GM23338 (cell line): ENCODE results near the gene NDE1. TPM values are rescaled to one million over a fixed set of nuclear protein-coding genes. Genes with fewer than 3 reads are reported as not detected.

Source experiments
- ATAC-seq: fragments of 200-7000 bp; cut with Tn5 transposase; 3 replicates; pipeline ENCODE4 v1.9.1; 2020
- DNase-seq: peaks from one replicate; pipeline ENCODE4 v3.0.0-alpha.2; 2015; ENCODE audit warnings: low spot score
- H2AFZ ChIP-seq: fragments of 200-600 bp; sonication (generic); 2 replicates; pipeline ENCODE4 v1.8.0; 2016; ENCODE audit warnings: antibody characterized with exemption, mild to moderate bottlenecking, moderate library complexity
- H3F3A ChIP-seq: fragments of 200-600 bp; sonication (generic); replicated peaks from 2 replicates; pipeline ENCODE4 v1.8.0; 2017; ENCODE audit warnings: antibody characterized with exemption, mixed run types, low read depth
- H3K27ac ChIP-seq: fragments of 200-600 bp; sonication (generic); 2 replicates; pipeline ENCODE4 v1.6.1; 2016; ENCODE audit warnings: low read depth
- H3K27me3 ChIP-seq: fragments of 200-600 bp; sonication (generic); 2 replicates; pipeline ENCODE4 v1.8.0; 2016; ENCODE audit warnings: mild to moderate bottlenecking, mixed run types, moderate library complexity; ENCODE audit not compliant: insufficient read depth
- H3K36me3 ChIP-seq: fragments of 200-600 bp; sonication (generic); 2 replicates; pipeline ENCODE4 v1.8.0; 2016; ENCODE audit warnings: mild to moderate bottlenecking; ENCODE audit not compliant: insufficient read depth
- H3K4me1 ChIP-seq: fragments of 200-600 bp; sonication (generic); 2 replicates; pipeline ENCODE4 v1.8.0; 2016; ENCODE audit warnings: mild to moderate bottlenecking, moderate library complexity; ENCODE audit not compliant: insufficient read depth
- H3K4me2 ChIP-seq: fragments of 200-600 bp; sonication (generic); 2 replicates; pipeline ENCODE4 v1.7.1; 2017; ENCODE audit warnings: mixed run types
- H3K4me3 ChIP-seq: fragments of 200-600 bp; sonication (generic); 2 replicates; pipeline ENCODE4 v1.6.1; 2016; ENCODE audit warnings: mixed run types
- H3K79me2 ChIP-seq: fragments of 200-600 bp; sonication (generic); replicated peaks from 2 replicates; pipeline ENCODE4 v1.8.0; 2017; ENCODE audit warnings: mild to moderate bottlenecking; ENCODE audit not compliant: insufficient read depth
- H3K9me2 ChIP-seq: fragments of 200-600 bp; sonication (generic); 2 replicates; pipeline ENCODE4 v1.8.0; 2017; ENCODE audit not compliant: insufficient read depth
- H4K20me1 ChIP-seq: fragments of 200-600 bp; sonication (generic); replicated peaks from 2 replicates; pipeline ENCODE4 v1.8.0; 2017; ENCODE audit warnings: mild to moderate bottlenecking; ENCODE audit not compliant: insufficient read depth
- H3K27ac Mint-ChIP-seq: 2 replicates; pipeline ENCODE4 v1.8.0; 2020; ENCODE audit warnings: inconsistent platforms, mild to moderate bottlenecking, moderate library complexity, mixed read lengths
- H3K27me3 Mint-ChIP-seq: 3 replicates; pipeline ENCODE4 v1.8.0; 2022; ENCODE audit warnings: low read depth, mild to moderate bottlenecking, moderate library complexity, mixed read lengths, inconsistent platforms; ENCODE audit not compliant: insufficient read depth, poor library complexity
- H3K36me3 Mint-ChIP-seq: 3 replicates; pipeline ENCODE4 v1.8.0; 2021; ENCODE audit warnings: low read depth, mild to moderate bottlenecking, inconsistent platforms, moderate library complexity, mixed read lengths
- H3K4me1 Mint-ChIP-seq: 3 replicates; pipeline ENCODE4 v1.8.0; 2020; ENCODE audit warnings: mild to moderate bottlenecking, inconsistent platforms, mixed read lengths
- H3K4me3 Mint-ChIP-seq: 3 replicates; pipeline ENCODE4 v1.8.0; 2021; ENCODE audit warnings: moderate library complexity, mild to moderate bottlenecking, inconsistent platforms, mixed read lengths
- H3K9me3 Mint-ChIP-seq: 3 replicates; pipeline ENCODE4 v1.8.0; 2020; ENCODE audit warnings: moderate library complexity, mild to moderate bottlenecking, inconsistent platforms, mixed read lengths
- CREB1 ChIP-seq: fragments of 250-450 bp; sonication (Bioruptor Pico); IDR thresholded peaks from 2 replicates; pipeline ENCODE4 v1.5.0; 2020; ENCODE audit warnings: low read depth, mild to moderate bottlenecking, moderate library complexity
- EZH2phosphoT487 ChIP-seq: fragments of 200-600 bp; sonication (generic); IDR thresholded peaks from one replicate; pipeline ENCODE4 v1.8.1; 2018; ENCODE audit warnings: antibody characterized with exemption; ENCODE audit not compliant: unreplicated experiment
- JUNB ChIP-seq: IDR thresholded peaks from one replicate; pipeline ENCODE4 v1.6.1; 2016; ENCODE audit warnings: antibody characterized with exemption; ENCODE audit not compliant: unreplicated experiment
- NANOG ChIP-seq: IDR thresholded peaks from 2 replicates; pipeline ENCODE4 v1.6.1; 2016; ENCODE audit warnings: antibody characterized with exemption, borderline replicate concordance
- REST ChIP-seq: IDR thresholded peaks from one replicate; pipeline ENCODE4 v1.6.1; 2018; ENCODE audit warnings: antibody characterized with exemption; ENCODE audit not compliant: unreplicated experiment
- STAT1 ChIP-seq: IDR thresholded peaks from one replicate; pipeline ENCODE4 v1.6.1; 2016; ENCODE audit warnings: antibody characterized with exemption; ENCODE audit not compliant: unreplicated experiment
- ZNF114 ChIP-seq: fragments of 250-450 bp; sonication (Bioruptor Pico); IDR thresholded peaks from 2 replicates; pipeline ENCODE4 v1.5.0; 2020; ENCODE audit warnings: mild to moderate bottlenecking, moderate library complexity
- polyA plus RNA-seq: library from polyadenylated mRNA; unstranded; fragments of >200 nt; fragmentation: Nextera tagmentation; extraction: Ambion mirVana; gene quantifications from 2 replicates; pipeline ENCODE4 v1.2.1, GENCODE V29; 2016
- total RNA-seq: library from RNA; depleted of rRNA; stranded (reverse); fragments of >200 nt; shearing (Covaris generic); gene quantifications from 2 replicates; pipeline ENCODE4 v1.2.3, GENCODE V29; 2014
- TF ChIP-seq, protein P1 (sequence below), 2 experiments: fragments of 200-600 bp in 1 of 2; sonication (generic) in 1 of 2; conservative IDR thresholded peaks; 2 replicates each; pipeline versions ENCODE4 v1.5.1 to v1.6.1; 2016 to 2017; ENCODE audit warnings: antibody characterized with exemption in 2 of 2, low read depth in 2 of 2, mild to moderate bottlenecking in 2 of 2, moderate library complexity in 1 of 2
- TF ChIP-seq, protein P2 (sequence below): fragments of 250-450 bp; sonication (Bioruptor Pico); IDR thresholded peaks from 2 replicates; pipeline ENCODE4 v1.5.0; 2020; ENCODE audit warnings: mild to moderate bottlenecking, moderate library complexity

NDE1 gene
- total and polyA plus RNA-seq, 2 experiments from 2014 or later, result 13.0 to 22.9 TPM

GRCh38 chr16:15748654-15749053 lies 98.6 kb downstream of the NDE1 start:
- Histone ChIP-seq H3K4me1 (no peaks in the 10 kb centered on the region), H3K79me2 (no peaks in the 10 kb centered on the region), H3K36me3 (no peaks in the 10 kb centered on the region), H3K4me3 (no peak overlapping the region), H2AFZ (no peak overlapping the region), H3K9me2 (no peaks in the 10 kb centered on the region), H4K20me1 (no peaks in the 10 kb centered on the region), H3K27ac (no peak overlapping the region), H3K27me3 (no peaks in the 10 kb centered on the region), H3F3A (no peaks in the 10 kb centered on the region), H3K4me2 (no peak overlapping the region)
- Mint-ChIP-seq H3K4me3 (no peak overlapping the region), H3K27me3 (peaks cover 8% of the 10 kb centered on the region), H3K4me1 (no peaks in the 10 kb centered on the region), H3K27ac (no peak overlapping the region), H3K9me3 (no peaks in the 10 kb centered on the region; the same call in 2 of the 3 replicates), H3K36me3 (no peaks in the 10 kb centered on the region)
- DNase-seq (no peak), ATAC-seq (no peak)
- TF ChIP-seq STAT1, result no peak
- TF ChIP-seq JUNB, result no peak
- TF ChIP-seq, protein P1, sequence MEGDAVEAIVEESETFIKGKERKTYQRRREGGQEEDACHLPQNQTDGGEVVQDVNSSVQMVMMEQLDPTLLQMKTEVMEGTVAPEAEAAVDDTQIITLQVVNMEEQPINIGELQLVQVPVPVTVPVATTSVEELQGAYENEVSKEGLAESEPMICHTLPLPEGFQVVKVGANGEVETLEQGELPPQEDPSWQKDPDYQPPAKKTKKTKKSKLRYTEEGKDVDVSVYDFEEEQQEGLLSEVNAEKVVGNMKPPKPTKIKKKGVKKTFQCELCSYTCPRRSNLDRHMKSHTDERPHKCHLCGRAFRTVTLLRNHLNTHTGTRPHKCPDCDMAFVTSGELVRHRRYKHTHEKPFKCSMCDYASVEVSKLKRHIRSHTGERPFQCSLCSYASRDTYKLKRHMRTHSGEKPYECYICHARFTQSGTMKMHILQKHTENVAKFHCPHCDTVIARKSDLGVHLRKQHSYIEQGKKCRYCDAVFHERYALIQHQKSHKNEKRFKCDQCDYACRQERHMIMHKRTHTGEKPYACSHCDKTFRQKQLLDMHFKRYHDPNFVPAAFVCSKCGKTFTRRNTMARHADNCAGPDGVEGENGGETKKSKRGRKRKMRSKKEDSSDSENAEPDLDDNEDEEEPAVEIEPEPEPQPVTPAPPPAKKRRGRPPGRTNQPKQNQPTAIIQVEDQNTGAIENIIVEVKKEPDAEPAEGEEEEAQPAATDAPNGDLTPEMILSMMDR (conservative IDR thresholded peaks at IDR 0.05; ENCODE audit: low read depth in 2 of 2), result no peak
- TF ChIP-seq ZNF114, result no peak
- TF ChIP-seq EZH2phosphoT487, result no peak
- TF ChIP-seq REST, result no peak

DNA sequence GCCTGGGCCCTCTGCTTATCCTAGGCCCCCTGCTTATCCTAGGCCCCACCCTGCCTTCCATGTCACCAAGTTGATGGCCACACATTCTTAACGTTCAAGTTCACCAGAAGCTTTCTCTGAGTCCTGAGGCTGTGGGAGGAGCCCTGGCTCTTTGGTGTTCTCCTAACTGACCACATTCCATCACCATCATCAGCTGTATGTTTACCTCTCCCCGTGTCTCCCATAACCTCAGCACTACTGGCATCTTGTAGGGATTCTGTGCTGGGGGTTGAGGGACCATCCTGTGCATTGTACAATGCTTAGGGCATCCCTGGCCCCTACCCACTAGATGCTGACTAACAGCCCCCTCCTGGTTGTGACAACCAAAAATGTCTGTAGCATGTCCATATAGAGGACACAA lies 99.3 kb downstream of the NDE1 start:
- Mint-ChIP-seq H3K27ac (no peak overlapping the region), H3K4me3 (no peak overlapping the region), H3K4me1 (no peaks in the 10 kb centered on the region), H3K36me3 (no peaks in the 10 kb centered on the region), H3K9me3 (no peaks in the 10 kb centered on the region; the same call in 2 of the 3 replicates), H3K27me3 (peaks cover 8% of the 10 kb centered on the region)
- Histone ChIP-seq H3F3A (no peaks in the 10 kb centered on the region), H3K36me3 (no peaks in the 10 kb centered on the region), H3K79me2 (no peaks in the 10 kb centered on the region), H3K4me3 (no peak overlapping the region), H3K27ac (no peak overlapping the region), H3K27me3 (no peaks in the 10 kb centered on the region), H3K9me2 (no peaks in the 10 kb centered on the region), H4K20me1 (no peaks in the 10 kb centered on the region), H2AFZ (no peak overlapping the region), H3K4me1 (no peaks in the 10 kb centered on the region), H3K4me2 (no peak overlapping the region)
- ATAC-seq (no peak), DNase-seq (no peak)
- TF ChIP-seq, protein P2, sequence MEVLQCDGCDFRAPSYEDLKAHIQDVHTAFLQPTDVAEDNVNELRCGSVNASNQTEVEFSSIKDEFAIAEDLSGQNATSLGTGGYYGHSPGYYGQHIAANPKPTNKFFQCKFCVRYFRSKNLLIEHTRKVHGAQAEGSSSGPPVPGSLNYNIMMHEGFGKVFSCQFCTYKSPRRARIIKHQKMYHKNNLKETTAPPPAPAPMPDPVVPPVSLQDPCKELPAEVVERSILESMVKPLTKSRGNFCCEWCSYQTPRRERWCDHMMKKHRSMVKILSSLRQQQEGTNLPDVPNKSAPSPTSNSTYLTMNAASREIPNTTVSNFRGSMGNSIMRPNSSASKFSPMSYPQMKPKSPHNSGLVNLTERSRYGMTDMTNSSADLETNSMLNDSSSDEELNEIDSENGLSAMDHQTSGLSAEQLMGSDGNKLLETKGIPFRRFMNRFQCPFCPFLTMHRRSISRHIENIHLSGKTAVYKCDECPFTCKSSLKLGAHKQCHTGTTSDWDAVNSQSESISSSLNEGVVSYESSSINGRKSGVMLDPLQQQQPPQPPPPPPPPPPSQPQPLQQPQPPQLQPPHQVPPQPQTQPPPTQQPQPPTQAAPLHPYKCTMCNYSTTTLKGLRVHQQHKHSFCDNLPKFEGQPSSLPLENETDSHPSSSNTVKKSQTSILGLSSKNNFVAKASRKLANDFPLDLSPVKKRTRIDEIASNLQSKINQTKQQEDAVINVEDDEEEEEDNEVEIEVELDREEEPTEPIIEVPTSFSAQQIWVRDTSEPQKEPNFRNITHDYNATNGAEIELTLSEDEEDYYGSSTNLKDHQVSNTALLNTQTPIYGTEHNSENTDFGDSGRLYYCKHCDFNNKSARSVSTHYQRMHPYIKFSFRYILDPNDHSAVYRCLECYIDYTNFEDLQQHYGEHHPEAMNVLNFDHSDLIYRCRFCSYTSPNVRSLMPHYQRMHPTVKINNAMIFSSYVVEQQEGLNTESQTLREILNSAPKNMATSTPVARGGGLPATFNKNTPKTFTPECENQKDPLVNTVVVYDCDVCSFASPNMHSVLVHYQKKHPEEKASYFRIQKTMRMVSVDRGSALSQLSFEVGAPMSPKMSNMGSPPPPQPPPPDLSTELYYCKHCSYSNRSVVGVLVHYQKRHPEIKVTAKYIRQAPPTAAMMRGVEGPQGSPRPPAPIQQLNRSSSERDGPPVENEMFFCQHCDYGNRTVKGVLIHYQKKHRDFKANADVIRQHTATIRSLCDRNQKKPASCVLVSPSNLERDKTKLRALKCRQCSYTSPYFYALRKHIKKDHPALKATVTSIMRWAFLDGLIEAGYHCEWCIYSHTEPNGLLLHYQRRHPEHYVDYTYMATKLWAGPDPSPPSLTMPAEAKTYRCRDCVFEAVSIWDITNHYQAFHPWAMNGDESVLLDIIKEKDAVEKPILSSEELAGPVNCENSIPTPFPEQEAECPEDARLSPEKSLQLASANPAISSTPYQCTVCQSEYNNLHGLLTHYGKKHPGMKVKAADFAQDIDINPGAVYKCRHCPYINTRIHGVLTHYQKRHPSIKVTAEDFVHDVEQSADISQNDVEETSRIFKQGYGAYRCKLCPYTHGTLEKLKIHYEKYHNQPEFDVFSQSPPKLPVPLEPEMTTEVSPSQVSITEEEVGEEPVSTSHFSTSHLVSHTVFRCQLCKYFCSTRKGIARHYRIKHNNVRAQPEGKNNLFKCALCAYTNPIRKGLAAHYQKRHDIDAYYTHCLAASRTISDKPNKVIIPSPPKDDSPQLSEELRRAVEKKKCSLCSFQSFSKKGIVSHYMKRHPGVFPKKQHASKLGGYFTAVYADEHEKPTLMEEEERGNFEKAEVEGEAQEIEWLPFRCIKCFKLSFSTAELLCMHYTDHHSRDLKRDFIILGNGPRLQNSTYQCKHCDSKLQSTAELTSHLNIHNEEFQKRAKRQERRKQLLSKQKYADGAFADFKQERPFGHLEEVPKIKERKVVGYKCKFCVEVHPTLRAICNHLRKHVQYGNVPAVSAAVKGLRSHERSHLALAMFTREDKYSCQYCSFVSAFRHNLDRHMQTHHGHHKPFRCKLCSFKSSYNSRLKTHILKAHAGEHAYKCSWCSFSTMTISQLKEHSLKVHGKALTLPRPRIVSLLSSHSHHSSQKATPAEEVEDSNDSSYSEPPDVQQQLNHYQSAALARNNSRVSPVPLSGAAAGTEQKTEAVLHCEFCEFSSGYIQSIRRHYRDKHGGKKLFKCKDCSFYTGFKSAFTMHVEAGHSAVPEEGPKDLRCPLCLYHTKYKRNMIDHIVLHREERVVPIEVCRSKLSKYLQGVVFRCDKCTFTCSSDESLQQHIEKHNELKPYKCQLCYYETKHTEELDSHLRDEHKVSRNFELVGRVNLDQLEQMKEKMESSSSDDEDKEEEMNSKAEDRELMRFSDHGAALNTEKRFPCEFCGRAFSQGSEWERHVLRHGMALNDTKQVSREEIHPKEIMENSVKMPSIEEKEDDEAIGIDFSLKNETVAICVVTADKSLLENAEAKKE (CRISPR knock-in tag), result no peak
- no peak for TF ChIP-seq NANOG
- no peak for TF ChIP-seq EZH2phosphoT487
- TF ChIP-seq CREB1, result no peak
- TF ChIP-seq STAT1, result no peak
